ENCODE measurements around the gene TRMT13. TPM values are rescaled to one million over a fixed set of nuclear protein-coding genes. Genes with fewer than 3 reads are reported as not detected.

Gene TRMT13
- total and polyA plus RNA-seq, 2 of the 13 experiments (the other 11 are each of a cell fraction or from before 2014, with no cell fraction given), result 10.0 to 12.4 TPM

GRCh38 chr1:100101564-100101963 is 31.4 kb upstream of the TRMT13 start (continued):
- TF ChIP-seq SATB2 (CRISPR knock-in tag; IDR thresholded peaks at IDR 0.05) (no peak), LCORL (IDR thresholded peaks at IDR 0.05) (no peak), LCORL (CRISPR knock-in tag; IDR thresholded peaks at IDR 0.05) (no peak)
- TF ChIP-seq, protein P1, sequence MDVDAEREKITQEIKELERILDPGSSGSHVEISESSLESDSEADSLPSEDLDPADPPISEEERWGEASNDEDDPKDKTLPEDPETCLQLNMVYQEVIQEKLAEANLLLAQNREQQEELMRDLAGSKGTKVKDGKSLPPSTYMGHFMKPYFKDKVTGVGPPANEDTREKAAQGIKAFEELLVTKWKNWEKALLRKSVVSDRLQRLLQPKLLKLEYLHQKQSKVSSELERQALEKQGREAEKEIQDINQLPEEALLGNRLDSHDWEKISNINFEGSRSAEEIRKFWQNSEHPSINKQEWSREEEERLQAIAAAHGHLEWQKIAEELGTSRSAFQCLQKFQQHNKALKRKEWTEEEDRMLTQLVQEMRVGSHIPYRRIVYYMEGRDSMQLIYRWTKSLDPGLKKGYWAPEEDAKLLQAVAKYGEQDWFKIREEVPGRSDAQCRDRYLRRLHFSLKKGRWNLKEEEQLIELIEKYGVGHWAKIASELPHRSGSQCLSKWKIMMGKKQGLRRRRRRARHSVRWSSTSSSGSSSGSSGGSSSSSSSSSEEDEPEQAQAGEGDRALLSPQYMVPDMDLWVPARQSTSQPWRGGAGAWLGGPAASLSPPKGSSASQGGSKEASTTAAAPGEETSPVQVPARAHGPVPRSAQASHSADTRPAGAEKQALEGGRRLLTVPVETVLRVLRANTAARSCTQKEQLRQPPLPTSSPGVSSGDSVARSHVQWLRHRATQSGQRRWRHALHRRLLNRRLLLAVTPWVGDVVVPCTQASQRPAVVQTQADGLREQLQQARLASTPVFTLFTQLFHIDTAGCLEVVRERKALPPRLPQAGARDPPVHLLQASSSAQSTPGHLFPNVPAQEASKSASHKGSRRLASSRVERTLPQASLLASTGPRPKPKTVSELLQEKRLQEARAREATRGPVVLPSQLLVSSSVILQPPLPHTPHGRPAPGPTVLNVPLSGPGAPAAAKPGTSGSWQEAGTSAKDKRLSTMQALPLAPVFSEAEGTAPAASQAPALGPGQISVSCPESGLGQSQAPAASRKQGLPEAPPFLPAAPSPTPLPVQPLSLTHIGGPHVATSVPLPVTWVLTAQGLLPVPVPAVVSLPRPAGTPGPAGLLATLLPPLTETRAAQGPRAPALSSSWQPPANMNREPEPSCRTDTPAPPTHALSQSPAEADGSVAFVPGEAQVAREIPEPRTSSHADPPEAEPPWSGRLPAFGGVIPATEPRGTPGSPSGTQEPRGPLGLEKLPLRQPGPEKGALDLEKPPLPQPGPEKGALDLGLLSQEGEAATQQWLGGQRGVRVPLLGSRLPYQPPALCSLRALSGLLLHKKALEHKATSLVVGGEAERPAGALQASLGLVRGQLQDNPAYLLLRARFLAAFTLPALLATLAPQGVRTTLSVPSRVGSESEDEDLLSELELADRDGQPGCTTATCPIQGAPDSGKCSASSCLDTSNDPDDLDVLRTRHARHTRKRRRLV (CRISPR knock-in tag; IDR thresholded peaks at IDR 0.05), result no peak
- TF ChIP-seq, protein P2, sequence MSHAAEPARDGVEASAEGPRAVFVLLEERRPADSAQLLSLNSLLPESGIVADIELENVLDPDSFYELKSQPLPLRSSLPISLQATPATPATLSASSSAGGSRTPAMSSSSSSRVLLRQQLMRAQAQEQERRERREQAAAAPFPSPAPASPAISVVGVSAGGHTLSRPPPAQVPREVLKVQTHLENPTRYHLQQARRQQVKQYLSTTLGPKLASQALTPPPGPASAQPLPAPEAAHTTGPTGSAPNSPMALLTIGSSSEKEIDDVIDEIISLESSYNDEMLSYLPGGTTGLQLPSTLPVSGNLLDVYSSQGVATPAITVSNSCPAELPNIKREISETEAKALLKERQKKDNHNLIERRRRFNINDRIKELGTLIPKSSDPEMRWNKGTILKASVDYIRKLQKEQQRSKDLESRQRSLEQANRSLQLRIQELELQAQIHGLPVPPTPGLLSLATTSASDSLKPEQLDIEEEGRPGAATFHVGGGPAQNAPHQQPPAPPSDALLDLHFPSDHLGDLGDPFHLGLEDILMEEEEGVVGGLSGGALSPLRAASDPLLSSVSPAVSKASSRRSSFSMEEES (CRISPR knock-in tag; IDR thresholded peaks at IDR 0.05), result no peak
- TF ChIP-seq, protein P3, sequence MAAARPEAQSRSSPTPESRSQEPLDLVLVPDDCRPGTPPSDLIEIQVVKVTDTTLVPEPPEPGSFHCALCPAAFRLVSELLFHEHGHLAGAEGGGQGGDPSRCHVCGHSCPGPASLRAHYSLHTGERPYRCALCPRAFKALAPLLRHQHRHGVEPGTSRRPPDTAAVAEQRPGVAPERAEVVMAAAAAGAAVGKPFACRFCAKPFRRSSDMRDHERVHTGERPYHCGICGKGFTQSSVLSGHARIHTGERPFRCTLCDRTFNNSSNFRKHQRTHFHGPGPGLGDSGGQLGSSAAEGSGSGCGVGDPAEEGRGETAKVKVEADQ (CRISPR knock-in tag; IDR thresholded peaks at IDR 0.05; ENCODE audit: borderline replicate concordance), result no peak

Data from HepG2 (cell line).